OCI-LY7 (cell line): ENCODE results near the gene GRIPAP1. TPM values are rescaled to one million over a fixed set of nuclear protein-coding genes. Genes with fewer than 3 reads are reported as not detected.

ENCODE experiments used
- BruUV-seq: library from RNA; stranded (reverse); fragments of 400-500 nt; replicated peaks from 2 replicates; lab custom pipeline; 2021; lab: Mats Ljungman, UMichigan
- CTCF ChIA-PET: fragments of 300-600 bp; sonication (Branson Sonifier 250); formaldehyde crosslinking; loops from one replicate; lab custom pipeline; 2022; ENCODE audit warnings: antibody characterized with exemption; ENCODE audit not compliant: unreplicated experiment; lab: Charles Lee
- POLR2A ChIA-PET: fragments of 300-600 bp; sonication (Branson Sonifier 250); formaldehyde crosslinking; loops from one replicate; lab custom pipeline; 2022; ENCODE audit warnings: antibody characterized with exemption; lab: Charles Lee
- DNase-seq: peaks from one replicate; pipeline ENCODE4 v3.0.0-alpha.2; 2015; ENCODE audit warnings: low spot score
- H2AFZ ChIP-seq: fragments of 200-600 bp; sonication (generic), shearing (Covaris generic); 2 replicates; pipeline ENCODE4 v1.6.1; 2014; ENCODE audit warnings: mild to moderate bottlenecking, antibody characterized with exemption, low read length, moderate library complexity
- H3K27ac ChIP-seq: fragments of 200-600 bp; sonication (generic); 2 replicates; pipeline ENCODE4 v1.5.1; 2014; ENCODE audit warnings: mixed run types, low read depth, mild to moderate bottlenecking, moderate library complexity, low read length, inconsistent platforms; ENCODE audit not compliant: poor library complexity, severe bottlenecking
- H3K36me3 ChIP-seq: fragments of 200-600 bp; sonication (generic); 2 replicates; pipeline ENCODE4 v1.6.1; 2014; ENCODE audit warnings: mild to moderate bottlenecking, antibody characterized with exemption, low read length, moderate library complexity, mixed read lengths; ENCODE audit not compliant: insufficient read depth
- H3K4me1 ChIP-seq: fragments of 200-600 bp; sonication (generic); 2 replicates; pipeline ENCODE4 v1.5.1; 2014; ENCODE audit warnings: mild to moderate bottlenecking, low read length; ENCODE audit not compliant: insufficient read depth, poor library complexity, severe bottlenecking
- H3K4me2 ChIP-seq: fragments of 200-600 bp; sonication (generic); 2 replicates; pipeline ENCODE4 v1.6.1; 2014; ENCODE audit warnings: mild to moderate bottlenecking, low read length
- H3K4me3 ChIP-seq: fragments of 200-600 bp; sonication (generic); 2 replicates; pipeline ENCODE4 v1.5.1; 2014; ENCODE audit warnings: mild to moderate bottlenecking, low read depth, low read length; ENCODE audit not compliant: poor library complexity, severe bottlenecking
- H3K79me2 ChIP-seq: fragments of 200-600 bp; sonication (generic); 2 replicates; pipeline ENCODE4 v1.6.1; 2016; ENCODE audit warnings: low read depth, mild to moderate bottlenecking, low read length, moderate library complexity, mixed read lengths; ENCODE audit not compliant: insufficient read depth
- H3K9me2 ChIP-seq: fragments of 200-600 bp; sonication (generic); 2 replicates; pipeline ENCODE4 v1.6.1; 2016; ENCODE audit warnings: mild to moderate bottlenecking, low read length, mixed read lengths; ENCODE audit not compliant: insufficient read depth
- H3K9me3 ChIP-seq: fragments of 200-600 bp; sonication (generic); 2 replicates; pipeline ENCODE4 v1.6.1; 2014; ENCODE audit warnings: mild to moderate bottlenecking, mixed run types, low read length, mixed read lengths
- H4K20me1 ChIP-seq: fragments of 200-600 bp; sonication (generic); 2 replicates; pipeline ENCODE4 v1.6.1; 2014; ENCODE audit warnings: mild to moderate bottlenecking, antibody characterized with exemption, low read length, moderate library complexity, mixed read lengths; ENCODE audit not compliant: insufficient read depth
- EZH2phosphoT487 ChIP-seq: fragments of 200-600 bp; sonication (generic); IDR thresholded peaks from 2 replicates; pipeline ENCODE4 v1.6.1; 2018; ENCODE audit warnings: low read depth, borderline replicate concordance, mild to moderate bottlenecking, mixed run types, antibody characterized with exemption, low read length, moderate library complexity, mixed read lengths
- intact Hi-C: fragments of 100-400 bp; cut with micrococcal nuclease; formaldehyde crosslinking; loops from one replicate; pipeline ENCODE4 v1.10.0; 2022; ENCODE audit not compliant: unreplicated experiment
- total RNA-seq, 2 experiments: library from RNA; depleted of rRNA in 1 of 2; stranded (reverse); fragments of >200 nt in 1 of 2; shearing (Covaris generic) in 1 of 2; gene quantifications; 2 replicates each; pipeline ENCODE4 v1.2.3, GENCODE V29; 2014 to 2022
- TF ChIP-seq, protein P1 (sequence below): fragments of 200-600 bp; sonication (generic); conservative IDR thresholded peaks from 2 replicates; pipeline ENCODE4 v1.5.1; 2014; ENCODE audit warnings: mild to moderate bottlenecking, antibody characterized with exemption, low read length, moderate library complexity, mixed read lengths

The GRIPAP1 gene
- total RNA-seq, 2 experiments from 2014 or later, result 27.5 to 95.9 TPM

DNA sequence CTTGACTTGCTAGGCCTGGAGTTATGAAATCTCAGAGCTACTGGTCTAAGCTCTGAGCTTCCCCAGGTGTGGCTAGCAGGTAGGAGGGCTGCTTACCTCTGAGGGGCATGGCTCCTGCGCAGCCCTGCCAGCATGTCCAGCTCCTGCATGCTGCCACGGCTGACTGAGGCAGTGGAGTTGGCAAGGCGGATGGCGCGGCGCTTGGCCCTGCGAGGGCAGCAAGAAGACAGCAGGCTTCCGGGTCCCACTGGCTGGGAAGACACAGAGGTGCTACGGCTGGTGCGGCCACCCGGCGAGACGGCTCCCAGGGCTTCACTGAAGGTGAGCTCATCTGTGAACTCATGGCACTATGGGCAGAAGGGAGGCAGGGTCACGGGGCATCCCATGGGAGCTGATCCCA is 36.1 kb downstream of the GRIPAP1 start:
- Histone ChIP-seq H3K36me3 (peaks cover 14% of the 10 kb centered on the region), H3K4me1 (peaks cover 30% of the 10 kb centered on the region), H3K4me3 (no peak overlapping the region), H3K79me2 (no peaks in the 10 kb centered on the region), H2AFZ (no peak overlapping the region), H3K4me2 (no peak overlapping the region), H4K20me1 (no peaks in the 10 kb centered on the region), H3K27ac (no peak overlapping the region), H3K9me3 (no peaks in the 10 kb centered on the region), H3K9me2 (no peaks in the 10 kb centered on the region)
- POLR2A ChIA-PET, result interaction anchor here (0.7 kb wide), 1 partner anchor 200 kb away, joined by 3 read pairs; no protein-coding TSS in a partner anchor
- no peak for DNase-seq
- TF ChIP-seq, protein P1, sequence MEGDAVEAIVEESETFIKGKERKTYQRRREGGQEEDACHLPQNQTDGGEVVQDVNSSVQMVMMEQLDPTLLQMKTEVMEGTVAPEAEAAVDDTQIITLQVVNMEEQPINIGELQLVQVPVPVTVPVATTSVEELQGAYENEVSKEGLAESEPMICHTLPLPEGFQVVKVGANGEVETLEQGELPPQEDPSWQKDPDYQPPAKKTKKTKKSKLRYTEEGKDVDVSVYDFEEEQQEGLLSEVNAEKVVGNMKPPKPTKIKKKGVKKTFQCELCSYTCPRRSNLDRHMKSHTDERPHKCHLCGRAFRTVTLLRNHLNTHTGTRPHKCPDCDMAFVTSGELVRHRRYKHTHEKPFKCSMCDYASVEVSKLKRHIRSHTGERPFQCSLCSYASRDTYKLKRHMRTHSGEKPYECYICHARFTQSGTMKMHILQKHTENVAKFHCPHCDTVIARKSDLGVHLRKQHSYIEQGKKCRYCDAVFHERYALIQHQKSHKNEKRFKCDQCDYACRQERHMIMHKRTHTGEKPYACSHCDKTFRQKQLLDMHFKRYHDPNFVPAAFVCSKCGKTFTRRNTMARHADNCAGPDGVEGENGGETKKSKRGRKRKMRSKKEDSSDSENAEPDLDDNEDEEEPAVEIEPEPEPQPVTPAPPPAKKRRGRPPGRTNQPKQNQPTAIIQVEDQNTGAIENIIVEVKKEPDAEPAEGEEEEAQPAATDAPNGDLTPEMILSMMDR, result no peak
- TF ChIP-seq EZH2phosphoT487, result no peak
- CTCF ChIA-PET, result no interaction called here
- intact Hi-C loops, result no loop called here
- no TSS peak for BruUV-seq

DNA sequence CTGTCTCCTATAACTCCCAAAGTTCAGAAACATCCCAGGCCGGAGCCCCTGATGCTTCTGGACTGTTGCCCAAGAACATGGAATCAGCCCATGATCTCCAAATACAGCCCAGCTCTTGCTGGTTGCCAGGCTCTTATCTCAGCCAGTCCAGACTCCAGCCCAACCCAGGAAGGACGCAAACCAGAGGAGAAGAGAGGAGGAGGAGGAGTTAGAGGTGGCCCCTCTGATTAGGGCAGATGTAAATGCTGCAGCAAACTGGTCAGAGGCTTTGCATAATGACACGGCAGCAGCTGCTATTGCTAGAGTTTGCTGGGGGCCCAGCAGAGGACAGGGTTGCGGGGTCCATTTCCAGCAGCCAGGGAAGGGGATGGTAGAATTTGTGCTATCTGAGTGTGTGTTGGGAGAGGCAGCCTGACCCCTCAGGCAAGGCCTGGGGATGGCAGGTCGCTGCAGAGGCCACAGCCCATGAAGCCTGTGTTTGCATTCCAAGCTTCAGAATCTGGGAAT is 40.4 kb downstream of the GRIPAP1 start:
- peak; percentile 65 for DNase-seq
- H3K27ac ChIP-seq, result peak overlapping the region; percentile 93
- POLR2A ChIA-PET, result interaction anchor here (0.9 to 2.2 kb wide), 4 partner anchors 22 to 81 kb away, joined by 5 to 12 read pairs (median 6); partner anchors contain the start of genes GRIPAP1 and TFE3
- CTCF ChIA-PET, result interaction anchor here (0.6 kb wide), 1 partner anchor 41 kb away, joined by 4 read pairs; the partner anchor contains the start of gene GRIPAP1
- H3K4me3 ChIP-seq, result peak overlapping the region; percentile 91
- H3K36me3 ChIP-seq, result peaks cover 14% of the 10 kb centered on the region
- H3K9me3 ChIP-seq, result no peaks in the 10 kb centered on the region
- BruUV-seq, result no TSS peak
- TF ChIP-seq EZH2phosphoT487, result no peak
- TF ChIP-seq, protein P1, result no peak
- peaks cover 52% of the 10 kb centered on the region for H3K4me1 ChIP-seq
- H3K79me2 ChIP-seq, result peaks cover 20% of the 10 kb centered on the region
- no peaks in the 10 kb centered on the region for H3K9me2 ChIP-seq
- H3K4me2 ChIP-seq, result peak overlapping the region; percentile 86
- intact Hi-C loops, result loop anchor here (2.0 to 5.0 kb wide), 2 partner anchors 41 to 81 kb away; partner anchors contain the start of genes GRIPAP1 and TFE3
- no peaks in the 10 kb centered on the region for H4K20me1 ChIP-seq
- H2AFZ ChIP-seq, result no peak overlapping the region

DNA sequence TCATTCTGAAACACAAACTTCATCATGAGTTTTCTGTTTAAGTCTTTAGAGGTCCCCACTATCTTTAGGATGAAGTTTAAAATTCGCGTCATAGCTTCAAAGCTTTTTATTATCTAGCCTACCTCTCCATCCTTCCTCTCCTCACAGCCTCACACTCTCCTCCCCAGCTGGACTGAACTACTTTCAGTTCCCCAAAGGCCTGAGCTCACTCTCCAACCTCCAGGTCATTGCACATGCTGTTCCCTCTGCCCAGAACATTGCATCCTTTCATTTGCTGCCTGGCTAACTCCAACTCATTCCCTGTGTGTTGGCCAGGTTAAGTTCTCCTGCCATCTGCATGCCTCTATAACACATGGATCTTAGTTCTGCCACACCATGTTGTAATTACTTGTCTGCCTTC is 41.8 kb downstream of the GRIPAP1 start:
- intact Hi-C loops, result loop anchor here (2.0 to 5.0 kb wide), 2 partner anchors 42 to 83 kb away; partner anchors contain the start of genes GRIPAP1 and TFE3
- H2AFZ ChIP-seq, result no peak overlapping the region
- CTCF ChIA-PET, result no interaction called here
- peak overlapping the region; percentile 86 for H3K4me2 ChIP-seq
- no peak for TF ChIP-seq EZH2phosphoT487
- TF ChIP-seq, protein P1, result no peak
- H3K36me3 ChIP-seq, result peaks cover 19% of the 10 kb centered on the region
- H3K9me3 ChIP-seq, result no peaks in the 10 kb centered on the region
- H4K20me1 ChIP-seq, result no peaks in the 10 kb centered on the region
- no peaks in the 10 kb centered on the region for H3K9me2 ChIP-seq
- H3K4me3 ChIP-seq, result peak overlapping the region; percentile 91
- peak; percentile 66 for DNase-seq
- no TSS peak for BruUV-seq
- POLR2A ChIA-PET, result interaction anchor here (0.5 to 2.0 kb wide), 3 partner anchors 11 to 124 kb away, joined by 3 to 4 read pairs (median 4); no protein-coding TSS in a partner anchor
- peak overlapping the region; percentile 93 for H3K27ac ChIP-seq
- peaks cover 33% of the 10 kb centered on the region for H3K79me2 ChIP-seq
- H3K4me1 ChIP-seq, result peaks cover 65% of the 10 kb centered on the region
